Measurements from ENCODE around the gene ZNF497.
"Not testable (repeated sequence)": the region's sequence is repeated elsewhere in the genome, so short reads cannot be mapped to it uniquely, and the experiment has no call there.

The ZNF497 gene

DNA sequence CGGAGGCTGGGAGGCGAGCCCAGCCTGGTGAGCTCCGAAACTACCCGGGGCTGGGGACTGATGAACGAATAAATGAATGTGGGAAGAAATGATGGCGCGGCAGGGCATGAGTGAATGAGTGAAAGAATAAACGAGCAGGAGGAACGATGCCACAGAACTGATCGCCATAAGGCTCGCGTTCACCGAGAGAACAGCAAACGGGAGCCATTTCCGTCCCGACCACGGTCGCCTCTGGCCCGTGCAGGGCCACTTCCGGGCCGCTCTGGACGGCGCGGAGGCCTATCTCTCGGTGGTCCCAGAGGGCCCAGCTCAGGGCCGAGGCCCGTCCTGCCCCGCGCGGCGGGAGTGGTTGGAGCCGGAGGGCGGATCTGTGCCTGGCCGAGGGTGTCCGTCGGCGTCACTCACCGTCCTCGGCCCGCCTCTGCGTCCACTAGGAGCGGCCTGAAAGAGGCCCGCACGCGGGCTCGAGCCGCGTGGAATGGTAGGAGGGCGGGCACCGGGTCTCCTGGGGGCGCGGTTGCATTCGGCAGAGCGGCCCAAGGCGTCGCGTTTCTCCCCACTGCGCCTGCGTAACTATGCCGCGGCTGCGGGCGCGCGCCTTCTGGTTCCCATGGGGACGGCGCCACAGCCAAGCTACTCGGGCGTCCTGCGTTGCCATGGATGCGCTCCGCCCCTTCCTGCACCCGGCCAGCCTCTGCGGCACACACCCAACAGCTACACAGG is at the start of gene ZNF497:
Gene ZNF497, minus strand, starts transcription at position 480 of the 723 bp plus-strand sequence. CDS start 5,116 bp downstream, outside the sequence.
- peak; percentile 76 for DNase-seq

- no peak for DNase-seq
Measured at GRCh38 chr19:58409010-58409790, 46.6 kb upstream of the ZNF497 start.

- peak; percentile 77 for DNase-seq
Measured at GRCh38 chr19:58408152-58409009, 45.8 kb upstream of the ZNF497 start, which contains the start of gene ZNF584. Gene ZNF584 (plus strand): TSS chr19:58408649. CDS start chr19:58409148, 499 bp downstream.

- DNase-seq = no peak
Measured at GRCh38 chr19:58407658-58408151, 45.2 kb upstream of the ZNF497 start.

DNA sequence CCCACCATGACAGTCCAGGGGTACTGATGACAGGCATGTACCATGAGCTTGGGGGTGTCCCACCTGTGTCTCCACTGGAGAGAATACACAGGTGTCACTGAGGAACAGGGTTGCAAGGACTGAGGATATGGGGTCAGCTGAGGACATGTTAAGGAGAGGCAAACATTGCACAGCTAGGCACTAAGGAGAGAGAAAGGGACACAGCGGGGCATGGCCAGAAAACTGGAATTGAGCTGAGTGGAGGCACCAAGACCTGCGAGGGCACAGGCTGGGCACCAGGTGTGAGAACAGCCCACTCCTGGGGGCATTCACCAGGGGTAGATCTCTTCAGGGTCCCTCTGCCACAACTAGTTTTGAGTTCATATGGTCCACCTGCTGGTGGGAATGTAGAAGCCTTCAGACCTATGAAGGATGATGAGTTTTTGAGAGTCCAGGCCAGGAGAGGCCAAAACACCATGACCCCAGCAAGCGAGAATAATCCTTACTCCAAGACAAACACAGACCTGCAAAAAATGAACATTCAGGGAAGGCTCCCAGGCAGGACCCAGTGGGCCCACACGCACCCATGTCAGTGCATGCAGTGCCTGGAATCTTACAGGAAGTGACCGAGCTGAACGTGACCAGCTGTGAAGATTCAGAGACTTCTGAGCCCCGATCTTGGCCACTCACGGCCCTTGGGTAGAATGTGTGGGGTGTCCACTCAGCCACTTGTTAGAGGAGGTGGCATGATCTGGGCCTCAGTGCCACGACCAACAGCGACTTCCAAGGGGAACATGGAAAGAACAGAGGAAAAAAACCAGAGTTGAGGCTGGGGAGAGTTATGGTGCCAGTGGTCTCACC is 44.5 kb upstream of the ZNF497 start:
- DNase-seq = no peak

DNA sequence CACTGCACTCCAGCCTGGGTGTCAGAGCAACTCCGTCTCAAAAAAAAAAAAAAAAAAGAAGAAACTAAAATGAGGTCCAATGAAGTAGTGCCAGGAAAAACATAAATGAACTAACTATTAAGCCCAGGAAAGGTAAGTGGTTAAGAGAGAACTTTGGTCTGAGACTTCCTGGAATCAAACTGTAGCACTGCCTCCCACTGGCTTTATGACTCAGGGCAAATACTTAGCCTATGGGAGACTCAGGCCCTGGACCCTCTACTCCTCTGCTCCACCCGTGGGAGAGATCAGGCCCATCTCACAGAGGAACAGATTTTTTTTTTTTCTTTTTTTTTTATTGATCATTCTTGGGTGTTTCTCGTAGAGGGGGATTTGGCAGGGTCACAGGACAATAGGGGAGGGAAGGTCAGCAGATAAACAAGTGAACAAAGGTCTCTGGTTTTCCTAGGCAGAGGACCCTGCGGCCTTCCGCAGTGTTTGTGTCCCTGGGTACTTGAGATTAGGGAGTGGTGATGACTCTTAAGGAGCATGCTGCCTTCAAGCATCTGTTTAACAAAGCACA is 41.4 kb upstream of the ZNF497 start:
- not testable (repeated sequence) for DNase-seq

- no peak for DNase-seq
Measured at GRCh38 chr19:58401840-58402421, 39.4 kb upstream of the ZNF497 start.

- DNase-seq = peak; percentile 91
Measured at GRCh38 chr19:58400916-58401839, 38.6 kb upstream of the ZNF497 start.

- no peak for DNase-seq
Measured at GRCh38 chr19:58400316-58400915, 37.9 kb upstream of the ZNF497 start.

- DNase-seq = no peak
Measured at GRCh38 chr19:58399903-58400302, 37.4 kb upstream of the ZNF497 start.

GRCh38 chr19:58398545-58398944 is 36.0 kb upstream of the ZNF497 start:
- DNase-seq = no peak

GRCh38 chr19:58398087-58398486 is 35.5 kb upstream of the ZNF497 start:
- no peak for DNase-seq

GRCh38 chr19:58397533-58398037 is 35.0 kb upstream of the ZNF497 start:
- DNase-seq = no peak

- DNase-seq = no peak
Measured at GRCh38 chr19:58396691-58397532, 34.4 kb upstream of the ZNF497 start.

GRCh38 chr19:58395979-58396627 is 33.6 kb upstream of the ZNF497 start:
- no peak for DNase-seq

- DNase-seq = no peak
Measured at GRCh38 chr19:58395220-58395978, 32.8 kb upstream of the ZNF497 start, which contains the start of gene RNF225. Gene RNF225 (plus strand): TSS chr19:58395656. CDS start chr19:58396090, 434 bp downstream.

DNA sequence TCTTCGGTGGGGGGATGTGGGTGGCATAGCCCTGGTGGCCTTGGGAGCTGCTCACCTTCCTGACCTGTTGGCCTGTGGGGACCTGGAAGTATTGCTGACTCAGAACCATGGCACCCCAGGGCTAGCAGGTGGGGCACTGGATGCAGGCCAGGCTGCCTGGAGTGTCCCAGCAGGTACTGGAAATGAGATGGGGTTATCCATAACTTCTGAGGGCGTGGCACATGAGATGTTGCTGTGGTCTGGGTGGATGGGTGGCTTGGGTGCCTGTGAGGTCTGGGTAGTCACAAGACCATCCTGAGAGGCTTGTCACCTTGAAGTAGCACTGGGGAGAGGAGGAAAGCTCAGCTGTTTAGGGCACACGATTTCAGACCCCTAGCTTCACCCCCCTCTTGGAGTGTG is 32.3 kb upstream of the ZNF497 start:
- DNase-seq = no peak
